ENCODE data around the gene CNTNAP2.

Gene CNTNAP2

GRCh38 chr7:147428075-147428474 lies 1311.5 kb downstream of the CNTNAP2 start:
- DNase-seq = no peak

GRCh38 chr7:147429961-147430360 lies 1313.4 kb downstream of the CNTNAP2 start:
- no peak for DNase-seq

- DNase-seq = no peak
These were observed 1315.5 kb downstream of the CNTNAP2 start for GRCh38 chr7:147432079-147432478.

DNA sequence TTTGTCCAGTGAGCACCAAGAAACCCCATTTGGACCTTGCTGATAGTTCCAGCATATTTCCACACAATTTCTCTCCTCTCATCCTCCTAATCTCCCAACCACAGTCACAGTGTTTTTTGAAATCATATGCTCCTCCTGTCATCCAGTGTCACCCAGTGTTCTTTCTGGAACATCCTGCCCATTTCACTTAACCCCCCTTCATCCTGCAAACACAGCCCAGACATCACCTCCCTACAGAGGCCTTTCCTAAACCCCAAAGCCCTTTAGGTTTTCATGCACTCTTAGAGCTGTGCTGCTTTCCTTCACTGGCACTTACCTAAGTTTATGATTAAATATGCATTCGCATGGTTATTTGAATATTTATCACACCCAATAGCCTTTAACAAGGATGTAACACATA lies 1316.0 kb downstream of the CNTNAP2 start:
- DNase-seq = no peak

- DNase-seq = no peak
These were observed 1320.1 kb downstream of the CNTNAP2 start for GRCh38 chr7:147436718-147437117.

- no peak for DNase-seq
These were observed 1321.6 kb downstream of the CNTNAP2 start for GRCh38 chr7:147438216-147438615.

DNA sequence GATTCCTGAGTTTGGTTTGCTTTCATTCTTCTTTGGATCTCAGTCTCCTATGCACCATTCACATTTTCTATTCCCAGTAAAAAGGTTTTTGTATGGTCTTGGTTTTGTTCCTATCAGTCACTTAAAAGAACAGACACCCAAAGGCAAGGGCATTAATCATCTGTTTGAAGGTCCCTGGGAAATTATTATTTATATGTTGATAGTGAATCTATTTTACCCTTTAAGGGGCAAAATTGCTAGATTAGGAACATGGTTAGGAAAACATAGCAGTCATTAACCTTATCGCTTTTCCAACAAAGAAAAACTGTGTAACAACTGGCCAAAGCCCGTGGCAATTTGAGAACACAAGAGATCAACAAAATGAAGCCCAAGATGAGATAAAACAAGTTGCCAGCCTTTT lies 1327.3 kb downstream of the CNTNAP2 start:
- DNase-seq = no peak

DNA sequence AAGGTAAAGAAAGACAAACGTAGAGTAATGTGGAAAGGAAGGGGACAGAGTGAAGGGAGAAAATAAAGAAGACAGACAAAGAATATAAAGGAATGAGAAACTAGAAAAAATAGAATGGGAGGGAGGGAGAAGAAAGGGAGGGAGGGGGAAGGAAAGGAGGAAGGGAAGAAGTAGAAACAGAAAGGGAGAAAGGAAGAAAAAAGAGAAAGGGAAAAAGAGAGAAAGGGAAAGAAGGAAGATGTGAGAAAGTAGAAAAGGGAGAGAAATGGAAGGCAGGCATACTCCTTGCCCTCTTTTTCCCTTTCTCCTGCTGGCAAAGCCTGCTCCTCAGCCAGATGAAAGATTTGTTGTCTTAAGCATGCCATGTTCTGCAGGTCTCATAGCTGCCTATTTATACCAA lies 1336.2 kb downstream of the CNTNAP2 start:
- DNase-seq = no peak

DNA sequence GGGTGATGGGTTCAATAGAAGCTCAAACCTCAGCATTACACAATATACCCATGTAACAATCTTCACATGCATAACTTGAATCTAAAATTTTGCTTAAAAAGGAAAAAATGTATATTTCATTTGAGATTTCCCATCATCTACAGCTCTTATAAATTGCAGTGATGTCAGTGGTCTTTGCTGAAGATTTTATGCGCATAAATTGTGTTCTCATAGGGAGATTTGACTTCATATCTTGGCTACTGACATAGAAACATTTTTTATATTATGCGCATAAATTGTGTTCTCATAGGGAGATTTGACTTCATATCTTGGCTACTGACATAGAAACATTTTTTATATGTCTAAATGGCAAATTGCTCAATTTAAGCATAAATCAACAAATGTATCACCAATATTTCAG lies 1348.6 kb downstream of the CNTNAP2 start:
- no peak for DNase-seq

- no peak for DNase-seq
These were observed 1356.0 kb downstream of the CNTNAP2 start for GRCh38 chr7:147472556-147472955.

DNA sequence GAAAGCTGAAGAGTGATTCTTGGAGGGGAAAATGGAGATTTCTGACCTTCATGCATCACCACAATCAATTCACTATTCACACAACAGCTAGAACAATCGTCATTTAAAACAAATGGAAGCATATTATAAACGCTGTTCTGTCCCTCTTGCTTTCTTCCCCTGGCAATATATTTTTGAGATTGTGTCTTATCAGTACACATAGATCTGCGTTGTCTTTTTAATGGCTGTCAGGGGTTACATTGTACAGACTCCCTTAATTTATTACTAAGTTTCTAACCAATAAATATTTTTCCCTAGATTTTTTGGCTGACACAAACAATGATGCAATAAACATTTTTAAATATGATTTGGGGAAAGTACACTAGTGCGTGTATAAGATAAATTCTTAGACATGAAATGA lies 1358.3 kb downstream of the CNTNAP2 start:
- no peak for DNase-seq

- no peak for DNase-seq
These were observed 1360.9 kb downstream of the CNTNAP2 start for GRCh38 chr7:147477526-147477925.

- DNase-seq = no peak
These were observed 1362.2 kb downstream of the CNTNAP2 start for GRCh38 chr7:147478796-147479195.

GRCh38 chr7:147483634-147484292 lies 1367.2 kb downstream of the CNTNAP2 start:
- no peak for DNase-seq

GRCh38 chr7:147485660-147486210 lies 1369.1 kb downstream of the CNTNAP2 start:
- no peak for DNase-seq

DNA sequence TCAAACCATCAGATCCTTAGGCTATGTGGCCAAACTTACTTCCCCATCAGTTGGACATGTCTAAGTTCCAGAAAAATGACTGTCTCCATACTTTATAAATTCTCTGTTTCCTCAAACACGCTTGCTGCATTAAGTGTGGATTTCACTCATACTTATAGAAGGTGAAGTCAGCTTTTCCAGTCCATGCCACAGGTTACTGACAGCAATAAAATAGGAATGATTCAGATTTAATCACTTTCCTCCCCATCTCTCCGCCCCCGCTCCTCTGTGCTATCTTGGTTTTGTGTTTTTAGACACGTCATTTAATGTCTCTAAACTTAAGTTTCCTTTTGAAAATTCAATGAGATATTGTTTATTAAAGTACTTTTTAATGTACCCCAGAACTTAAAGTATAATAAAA lies 1376.0 kb downstream of the CNTNAP2 start:
- no peak for DNase-seq

- no peak for DNase-seq
These were observed 1379.6 kb downstream of the CNTNAP2 start for GRCh38 chr7:147496209-147496608.

- no peak for DNase-seq
These were observed 1380.6 kb downstream of the CNTNAP2 start for GRCh38 chr7:147497246-147497645.

GRCh38 chr7:147498081-147498480 lies 1381.5 kb downstream of the CNTNAP2 start:
- peak in 1 of 2 donors; percentile 23 for DNase-seq

DNA sequence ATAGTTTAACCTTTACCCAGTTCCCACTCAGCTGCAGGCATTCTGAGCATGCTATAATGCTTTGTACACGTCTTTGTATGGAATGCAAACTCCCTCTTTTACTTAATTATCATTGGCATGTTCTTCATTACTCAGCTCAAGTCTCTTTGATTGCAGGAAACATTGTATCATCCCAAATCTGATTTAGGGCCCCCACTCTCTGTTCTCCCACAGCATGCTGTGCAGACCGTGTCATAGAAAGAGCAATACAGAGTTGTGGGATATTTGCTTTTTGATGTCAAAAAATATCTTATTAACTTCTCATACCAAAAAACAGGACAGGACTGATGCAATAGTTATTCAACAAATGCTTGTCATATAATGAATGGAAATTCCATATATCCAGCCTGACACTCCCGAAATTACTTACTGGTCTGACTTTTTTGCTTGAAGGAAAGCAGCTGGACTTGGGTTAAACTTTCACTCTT lies 1392.5 kb downstream of the CNTNAP2 start:
- DNase-seq = no peak

GRCh38 chr7:147509541-147510200 lies 1393.1 kb downstream of the CNTNAP2 start:
- no peak for DNase-seq

- DNase-seq = no peak
These were observed 1393.6 kb downstream of the CNTNAP2 start for GRCh38 chr7:147510201-147510542.

DNA sequence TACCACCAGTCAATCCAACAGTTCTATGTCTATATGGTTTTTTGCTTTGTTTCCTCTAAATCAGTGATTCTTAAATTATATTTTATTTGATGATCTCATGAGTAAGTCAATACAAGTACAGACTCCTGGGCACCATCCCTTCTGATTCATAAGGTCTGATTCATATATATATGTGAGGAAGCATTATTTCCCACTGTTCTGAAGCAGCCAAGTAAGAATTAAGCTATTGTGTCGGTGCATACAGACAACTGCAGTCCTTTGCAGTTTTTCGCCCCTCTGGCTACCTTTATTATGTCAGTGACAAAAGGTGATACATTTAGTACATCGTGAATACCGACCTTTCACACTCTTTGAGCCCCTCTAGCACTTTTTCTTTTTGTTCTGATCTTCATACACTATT lies 1394.3 kb downstream of the CNTNAP2 start:
- no peak for DNase-seq

- no peak for DNase-seq
These were observed 1396.8 kb downstream of the CNTNAP2 start for GRCh38 chr7:147513451-147513850.
